IPS-NIHi7 (cell line): Measurements from ENCODE around the gene GTF2A1L.
A peak's percentile ranks its signal among the peaks of the same experiment; 100 is the strongest.
"Not testable (repeated sequence)": the region's sequence is repeated elsewhere in the genome, so short reads cannot be mapped to it uniquely, and the experiment has no call there.

Experiments used
- DNase-seq: peaks from one replicate; pipeline ENCODE4 v3.0.0; 2012; ENCODE audit warnings: mixed read lengths; ENCODE audit errors: extremely low spot score

Gene GTF2A1L

DNA sequence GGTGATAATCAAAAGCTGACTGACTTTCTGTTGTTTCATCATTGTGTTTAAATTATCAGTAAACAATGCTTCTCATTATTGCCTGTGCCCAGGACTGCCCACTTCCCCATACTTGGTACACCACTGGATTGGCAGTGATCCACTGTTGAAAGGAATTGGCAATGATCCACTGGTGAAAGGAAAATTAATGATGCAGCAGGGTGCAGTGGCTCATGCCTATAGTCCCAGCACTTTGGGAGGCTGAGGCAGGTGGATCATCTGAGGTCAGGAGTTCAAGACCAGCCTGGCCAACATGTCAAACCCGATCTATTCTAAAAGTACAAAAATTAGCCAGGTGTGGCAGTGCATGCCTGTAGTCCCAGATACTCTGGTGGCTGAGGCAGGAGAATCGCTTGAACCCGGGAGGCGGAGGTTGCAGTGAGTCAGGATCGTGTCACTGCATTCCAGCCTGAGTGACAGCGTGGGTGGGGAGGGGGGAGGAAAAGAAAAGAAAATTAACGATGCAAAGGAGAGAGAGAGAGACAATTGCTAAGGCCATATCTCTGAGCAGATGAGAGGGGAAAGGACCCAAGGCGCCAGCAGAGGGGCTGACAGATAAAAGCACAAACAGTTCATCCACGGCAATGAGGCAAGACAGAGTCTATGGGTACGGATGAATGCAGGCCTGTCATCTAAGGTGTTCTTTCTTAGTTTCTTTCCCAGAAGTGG, 10.2 kb upstream of the GTF2A1L start:
- no peak for DNase-seq

DNA sequence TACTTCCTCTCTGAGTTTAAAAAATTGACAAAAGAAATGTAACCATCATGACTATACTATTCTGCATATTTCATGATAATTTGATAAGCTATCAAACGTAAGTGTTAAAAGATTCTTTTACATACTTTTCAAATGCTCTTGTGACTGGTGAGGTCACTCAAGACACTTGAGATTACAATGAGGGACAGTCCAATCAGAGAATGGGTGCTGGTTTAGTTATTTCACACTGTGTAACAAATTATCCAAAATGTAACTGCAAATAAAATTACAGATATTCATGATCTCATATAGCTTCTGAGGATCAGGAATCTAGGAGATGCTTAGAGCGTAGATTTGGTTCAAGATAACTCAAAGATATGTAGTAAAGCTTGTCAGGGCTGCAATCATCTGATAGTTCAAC, 4.4 kb upstream of the GTF2A1L start:
- no peak for DNase-seq

DNA sequence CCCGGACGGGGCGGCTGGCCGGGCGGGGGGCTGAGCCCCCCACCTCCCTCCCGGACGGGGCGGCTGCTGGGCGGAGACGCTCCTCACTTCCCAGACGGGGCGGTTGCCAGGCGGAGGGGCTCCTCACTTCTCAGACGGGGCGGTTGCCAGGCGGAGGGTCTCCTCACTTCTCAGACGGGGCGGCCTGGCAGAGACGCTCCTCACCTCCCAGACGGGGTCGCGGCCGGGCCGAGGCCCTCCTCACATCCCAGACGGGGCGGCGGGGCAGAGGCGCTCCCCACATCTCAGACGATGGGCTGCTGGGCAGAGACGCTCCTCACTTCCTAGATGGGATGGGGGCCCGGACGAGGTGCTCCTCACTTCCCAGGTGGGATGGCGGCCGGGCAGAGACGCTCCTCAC, 3.1 kb upstream of the GTF2A1L start:
- DNase-seq, result not testable (repeated sequence)

DNA sequence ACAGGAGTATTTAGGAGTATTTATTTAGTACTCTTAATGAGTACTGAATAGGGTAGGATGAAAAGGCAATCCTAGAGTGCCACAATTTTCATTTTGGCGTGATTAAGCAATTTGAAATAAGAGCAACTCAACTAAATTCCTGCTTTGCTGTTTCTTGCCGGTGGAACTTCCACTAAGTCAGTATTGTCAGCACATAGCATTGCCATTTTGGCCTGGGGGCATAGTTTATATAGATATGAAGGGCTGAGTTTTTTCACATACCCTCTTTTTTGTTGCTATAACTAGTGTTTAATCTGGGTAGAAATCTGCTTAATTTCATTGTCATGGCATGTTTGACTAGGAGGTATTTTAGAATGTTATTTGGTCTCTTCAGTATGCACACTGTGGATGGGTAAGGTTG, 1.9 kb downstream of the GTF2A1L start:
- DNase-seq, result no peak

DNA sequence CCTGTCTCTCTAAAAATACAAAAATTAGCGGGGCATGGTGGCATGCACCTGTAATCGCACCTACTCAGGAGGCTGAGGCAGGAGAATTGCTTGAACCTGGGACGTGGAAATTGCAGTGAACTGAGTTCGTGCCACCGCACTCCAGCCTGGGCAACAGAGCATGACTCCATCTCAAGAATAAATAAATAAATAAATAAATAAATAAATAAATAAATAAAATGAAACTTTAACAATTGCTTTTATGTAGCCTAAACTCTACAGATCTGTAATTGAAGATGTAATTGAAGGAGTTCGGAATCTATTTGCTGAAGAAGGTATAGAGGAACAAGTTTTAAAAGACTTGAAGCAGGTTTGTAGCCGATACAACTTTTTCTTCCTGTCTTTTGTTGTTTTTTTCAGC, 2.9 kb downstream of the GTF2A1L start:
- DNase-seq, result no peak

DNA sequence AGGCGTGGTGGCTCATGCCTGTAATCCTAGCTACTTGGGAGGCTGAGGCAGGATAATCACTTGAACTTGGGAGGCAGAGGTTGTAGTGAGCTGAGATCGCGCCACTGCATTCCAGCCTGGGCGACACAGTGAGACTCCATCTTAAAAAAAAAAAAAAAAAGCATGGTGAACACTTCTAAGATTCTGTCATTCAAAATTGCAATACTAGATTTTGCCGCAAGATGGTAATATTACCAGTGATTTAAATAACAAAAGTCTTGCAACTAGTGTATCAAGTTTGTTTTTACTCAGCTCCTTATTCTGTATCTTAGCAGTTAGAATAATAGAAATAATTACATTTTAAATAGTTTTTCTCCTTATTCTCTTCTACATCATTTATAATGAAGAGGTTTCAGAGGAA, 5.0 kb downstream of the GTF2A1L start:
- DNase-seq, result not testable (repeated sequence)

DNA sequence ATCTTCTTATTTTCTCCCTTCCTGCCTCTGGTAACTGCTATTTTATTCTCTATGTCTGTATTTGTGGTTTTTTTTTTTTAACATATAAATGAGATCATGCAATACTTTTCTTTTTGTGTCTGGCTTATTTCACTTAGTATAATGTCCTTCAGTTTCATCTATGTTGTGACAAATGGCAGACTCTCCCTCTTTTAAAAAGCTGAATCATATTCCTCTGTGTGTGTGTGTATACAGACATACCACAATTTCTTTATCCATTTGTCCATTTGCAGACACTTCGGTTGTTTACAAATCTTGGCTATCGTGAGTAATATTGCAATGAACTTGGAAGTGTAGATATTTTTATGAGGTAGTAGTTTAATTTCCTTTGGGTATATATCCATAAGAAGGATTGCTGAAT, 7.0 kb downstream of the GTF2A1L start:
- no peak for DNase-seq

DNA sequence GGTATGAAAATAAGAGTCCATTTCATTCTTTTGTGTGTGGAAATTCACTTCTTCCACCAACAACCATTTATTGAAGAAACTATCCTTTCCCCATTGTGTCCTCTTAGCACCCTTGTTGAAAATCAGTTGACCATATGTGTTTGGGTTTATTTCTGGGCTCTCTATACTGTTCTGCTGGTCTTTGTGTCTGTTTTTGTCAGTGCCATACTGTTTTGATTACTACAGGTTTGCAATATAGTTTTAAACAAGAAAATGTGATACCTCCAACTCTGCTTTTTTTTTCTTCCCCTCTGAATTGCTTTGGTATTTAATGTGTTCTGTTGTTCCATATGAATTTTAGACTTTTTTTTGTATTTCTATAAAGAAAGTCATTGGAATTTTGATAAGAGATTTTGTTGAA, 8.4 kb downstream of the GTF2A1L start:
- DNase-seq, result no peak

DNA sequence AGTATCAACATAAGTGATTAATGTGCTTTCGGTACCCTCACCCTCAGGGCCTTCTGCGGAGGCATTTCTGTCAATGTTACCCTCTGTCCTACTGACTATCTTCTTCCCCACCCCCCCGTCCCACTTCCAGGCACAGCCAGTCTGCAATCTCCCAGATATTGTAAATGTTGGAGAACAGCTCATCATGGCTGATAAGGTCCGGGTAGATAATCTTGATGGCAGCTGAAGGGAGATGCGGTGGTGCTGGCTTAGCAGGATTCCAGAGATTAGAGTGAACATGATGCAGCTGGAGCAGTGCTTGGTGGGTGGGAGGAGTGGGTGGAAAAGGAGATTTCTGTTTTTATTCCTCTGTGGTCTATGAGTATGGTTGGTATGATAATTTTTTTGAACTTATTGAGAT, 15.5 kb downstream of the GTF2A1L start:
- DNase-seq, result peak; percentile 16

DNA sequence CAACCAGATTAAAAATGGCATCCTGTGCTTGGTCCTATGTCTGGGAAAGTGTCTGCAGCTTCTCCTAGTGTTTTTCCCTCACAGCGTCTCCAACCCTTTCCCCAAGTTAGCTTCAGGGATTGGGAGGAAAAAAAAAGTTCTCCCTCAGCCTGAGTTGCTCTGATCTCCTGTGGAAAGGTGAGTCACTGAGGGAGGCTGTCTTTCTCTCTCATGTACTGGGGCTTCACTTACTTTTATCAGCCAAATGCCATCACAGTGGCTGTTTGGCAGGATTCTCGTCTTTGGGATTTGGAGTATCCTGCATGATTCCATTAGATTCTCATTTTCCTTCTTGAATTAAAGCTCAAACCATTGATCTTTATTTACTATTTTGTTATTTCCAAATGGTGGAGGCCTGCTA, 18.1 kb downstream of the GTF2A1L start:
- DNase-seq, result no peak

DNA sequence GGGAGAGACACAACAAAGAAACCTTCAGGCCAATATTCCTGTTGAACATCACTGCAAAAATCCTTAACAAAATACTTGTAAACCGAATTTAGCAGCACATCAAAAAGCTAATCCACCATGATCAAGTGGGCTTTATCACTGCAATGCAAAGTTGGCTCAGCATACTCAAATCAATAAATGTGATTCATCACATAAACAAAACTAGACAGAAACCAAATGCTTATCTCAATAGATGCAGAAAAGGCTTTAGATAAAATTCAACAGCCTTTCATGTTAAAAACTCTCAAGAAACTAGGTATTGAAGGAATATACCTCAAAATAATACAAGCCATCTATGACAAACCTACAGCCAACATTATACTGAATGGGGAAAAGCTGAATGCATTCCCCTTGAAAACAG, 20.6 kb downstream of the GTF2A1L start:
- no peak for DNase-seq

DNA sequence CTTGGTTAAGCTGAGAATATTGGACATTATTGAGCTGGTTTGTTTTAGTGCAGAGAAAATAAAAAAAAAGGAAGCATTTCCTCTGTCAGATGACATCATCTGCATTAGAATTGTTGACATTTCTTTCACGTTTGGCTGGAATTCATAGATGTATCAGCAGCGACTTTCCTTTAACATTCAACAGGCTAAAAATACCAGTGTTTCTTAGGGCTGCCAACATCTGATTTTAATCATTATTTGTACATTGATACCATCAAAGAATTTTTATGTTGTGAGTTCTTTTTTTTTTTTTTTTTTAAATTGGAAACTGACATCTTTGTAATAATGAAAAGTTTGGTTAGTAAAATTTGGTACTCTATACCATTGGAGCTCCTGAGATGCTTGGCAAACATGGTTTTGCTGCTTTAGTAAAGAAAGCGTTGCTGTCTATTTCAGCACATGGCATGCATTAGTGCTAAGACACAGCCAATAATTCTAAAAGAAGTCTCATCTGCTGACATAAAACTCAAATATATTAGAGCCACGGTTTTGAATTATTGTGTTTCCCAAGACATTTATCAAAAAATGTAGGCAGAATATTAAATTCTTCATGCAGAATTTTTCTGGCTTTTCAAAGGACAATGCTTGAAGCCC, 33.6 kb downstream of the GTF2A1L start:
- DNase-seq, result no peak

DNA sequence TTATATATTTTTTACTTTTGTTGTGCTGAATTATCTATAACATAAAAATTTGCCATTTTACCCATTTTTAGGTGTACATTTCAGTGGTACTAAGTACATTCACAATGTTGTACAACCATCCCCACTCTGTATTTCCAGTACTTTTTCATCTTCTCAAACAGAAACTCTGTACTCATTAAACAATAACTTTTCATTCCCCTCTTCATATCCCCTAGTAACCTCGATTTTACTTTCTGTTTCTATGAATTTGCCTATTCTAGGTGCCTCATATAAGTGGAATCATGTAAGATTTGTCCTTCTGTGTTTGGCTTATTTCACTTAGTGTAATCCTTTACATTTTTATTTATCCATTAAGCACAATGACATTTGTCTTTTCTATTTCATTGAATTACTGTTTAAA, 51.3 kb downstream of the GTF2A1L start:
- no peak for DNase-seq

DNA sequence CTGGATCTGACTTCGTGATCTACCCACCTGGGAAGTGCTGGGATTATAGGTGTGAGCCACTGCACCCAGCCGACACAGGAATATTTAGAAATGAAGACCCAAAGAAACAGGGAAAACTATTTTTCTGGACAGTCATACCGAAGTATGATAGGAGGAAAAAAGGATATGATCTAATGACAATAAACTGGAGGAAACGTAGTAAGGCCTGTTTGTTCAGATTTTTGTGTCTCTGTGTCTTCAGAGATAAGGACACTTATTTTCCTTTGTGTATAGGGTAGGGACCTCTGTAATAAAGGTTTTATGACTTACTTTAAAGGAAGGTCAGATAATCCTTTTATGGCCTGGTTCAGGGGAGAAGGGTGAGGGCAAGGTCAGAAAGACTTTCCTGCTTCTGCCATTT, 55.9 kb downstream of the GTF2A1L start:
- DNase-seq, result no peak

DNA sequence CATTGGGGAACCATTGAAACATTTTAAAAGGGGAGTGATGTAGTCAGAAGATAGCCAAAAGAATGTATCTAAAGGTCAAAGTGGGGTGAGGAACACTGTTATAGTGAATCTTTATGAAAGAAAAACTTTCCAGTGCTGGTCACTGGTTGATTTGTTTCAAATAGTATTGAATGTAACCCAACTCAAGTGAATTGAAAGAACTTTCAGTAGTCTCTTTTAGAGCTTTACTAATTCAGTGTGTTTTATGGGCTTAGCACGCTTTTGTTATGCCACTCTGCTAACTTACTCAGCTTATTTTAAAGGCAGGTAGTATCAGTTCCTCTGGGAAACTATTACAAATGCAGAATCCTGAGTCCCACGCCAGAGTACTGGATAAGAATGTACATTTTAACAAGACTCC, 57.3 kb downstream of the GTF2A1L start:
- DNase-seq, result no peak

DNA sequence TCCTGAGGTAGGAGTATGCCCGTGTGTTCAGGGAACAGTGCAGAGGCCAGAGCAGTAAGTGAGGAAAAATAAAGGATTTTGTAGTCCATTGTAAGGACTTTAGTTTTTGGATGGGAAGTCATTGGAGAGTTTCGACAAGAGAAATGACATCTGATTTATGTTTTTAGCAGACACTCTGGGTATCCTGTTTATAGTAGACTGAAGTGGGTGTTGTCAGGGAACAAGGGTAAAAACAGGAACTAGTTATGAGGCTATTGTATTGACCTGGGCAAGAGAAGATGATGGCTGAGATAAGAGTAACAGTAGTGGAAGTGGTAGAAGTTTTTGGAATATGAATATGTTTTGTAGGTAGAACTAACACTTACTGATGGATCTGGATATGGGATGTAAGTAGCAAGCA, 59.8 kb downstream of the GTF2A1L start:
- no peak for DNase-seq

DNA sequence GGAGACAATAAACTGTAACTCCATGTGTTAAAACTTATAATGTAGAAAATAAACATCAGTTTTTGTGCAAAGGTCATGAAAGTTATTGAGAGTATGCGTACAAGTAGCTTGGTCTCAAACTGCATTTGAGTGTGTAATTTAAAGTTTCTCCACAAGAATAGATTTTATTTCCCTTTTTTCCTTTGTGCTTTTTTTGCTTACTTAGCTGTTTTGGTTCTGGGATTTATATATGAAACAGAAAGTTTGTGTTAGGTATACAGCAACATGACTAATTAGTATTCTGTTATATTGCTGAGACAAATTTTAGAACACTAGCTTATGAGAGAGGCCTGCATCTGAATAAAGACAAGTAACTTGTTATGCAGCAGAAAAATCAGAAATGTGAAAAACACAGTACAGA, 67.5 kb downstream of the GTF2A1L start:
- no peak for DNase-seq

DNA sequence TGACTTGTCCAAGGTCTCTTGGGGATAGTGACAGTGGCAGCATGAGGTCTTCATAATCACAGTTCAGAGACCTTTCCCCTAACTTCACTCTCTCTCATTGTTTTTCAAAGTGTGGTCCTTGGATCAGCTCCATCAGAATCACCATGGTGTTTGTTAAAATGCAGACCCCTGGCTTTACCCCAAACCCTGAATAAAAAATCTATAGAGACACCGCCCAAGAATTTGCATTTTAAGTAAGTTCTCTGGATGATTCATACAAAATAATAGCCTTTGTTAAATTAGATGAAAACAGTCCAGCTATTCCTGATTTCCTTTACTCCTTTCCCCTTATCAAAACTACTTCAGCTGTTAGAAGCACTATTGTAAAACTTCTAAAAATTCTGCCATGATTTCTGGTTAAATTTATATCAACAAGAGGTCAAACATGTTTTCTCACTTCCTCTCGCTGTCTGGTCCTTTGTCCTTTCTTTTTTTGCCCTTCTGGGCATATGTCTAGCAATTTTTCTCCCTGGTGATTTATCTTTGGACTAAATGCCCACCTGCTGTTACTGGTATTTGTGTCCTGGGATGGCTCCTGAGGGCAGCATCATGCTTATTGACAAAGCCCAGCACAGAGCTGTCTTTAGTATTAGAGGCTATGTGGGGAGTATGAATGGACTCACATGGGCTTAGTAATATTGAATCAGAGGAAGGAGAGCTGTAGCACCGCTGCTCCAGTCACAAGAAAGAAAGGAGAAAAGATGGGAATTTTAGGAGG, 74.5 kb downstream of the GTF2A1L start:
- no peak for DNase-seq

DNA sequence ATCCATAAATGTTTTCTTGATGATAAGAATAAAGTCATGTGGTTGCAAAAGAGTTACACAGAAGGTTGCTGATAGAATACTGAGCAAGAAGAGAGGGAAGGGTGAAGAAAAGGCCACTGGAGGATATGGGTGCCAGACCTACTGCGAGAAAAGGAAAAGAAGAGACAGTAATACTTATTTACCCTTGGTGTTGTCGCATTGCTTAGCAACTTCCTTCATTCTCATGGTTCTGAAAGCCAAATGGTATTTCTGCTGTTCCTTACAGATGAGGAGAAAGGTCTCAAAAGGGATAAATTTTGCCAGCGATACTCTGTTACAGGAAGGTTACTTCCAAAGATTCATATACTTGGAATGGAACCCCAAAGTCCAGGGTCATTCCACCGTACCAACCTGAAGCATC, 75.4 kb downstream of the GTF2A1L start:
- DNase-seq, result no peak

DNA sequence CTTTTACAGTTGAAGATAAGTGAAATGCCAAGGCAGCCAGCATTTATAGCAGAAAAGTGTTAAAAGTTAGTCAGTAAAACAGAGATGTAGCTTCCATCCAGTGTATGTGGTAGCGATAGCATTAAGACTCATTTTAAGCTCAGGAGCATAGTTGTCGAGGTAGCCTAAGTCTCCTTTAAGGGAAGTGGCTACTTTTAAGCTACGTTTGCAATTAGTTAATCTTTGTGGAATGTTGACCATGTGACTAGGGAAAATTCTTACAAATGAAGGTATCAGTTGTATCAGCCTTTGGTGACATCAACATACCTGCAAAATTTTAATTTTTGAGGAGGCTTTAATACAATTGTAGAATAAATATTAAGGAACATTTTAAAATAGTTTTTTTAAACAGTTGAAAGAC, 76.0 kb downstream of the GTF2A1L start:
- no peak for DNase-seq

DNA sequence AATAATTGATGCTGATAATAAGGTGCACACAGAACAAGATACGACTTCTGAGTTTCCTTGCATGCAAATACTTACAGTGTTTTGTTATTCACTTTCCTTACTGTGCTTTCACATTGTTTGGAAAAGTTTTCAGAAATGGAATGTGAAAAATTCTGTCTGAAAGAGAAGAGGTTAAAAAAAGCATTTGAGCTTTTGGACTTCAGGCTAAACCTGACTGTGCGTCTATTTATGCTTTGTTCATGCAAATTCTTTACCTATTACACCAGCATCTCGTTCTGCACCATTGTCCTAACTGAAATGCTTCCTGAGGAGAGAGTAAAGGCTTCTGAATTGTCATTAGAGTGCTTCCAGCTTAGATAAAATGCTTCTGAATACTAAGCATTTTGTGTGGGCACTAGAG, 76.5 kb downstream of the GTF2A1L start:
- no peak for DNase-seq

DNA sequence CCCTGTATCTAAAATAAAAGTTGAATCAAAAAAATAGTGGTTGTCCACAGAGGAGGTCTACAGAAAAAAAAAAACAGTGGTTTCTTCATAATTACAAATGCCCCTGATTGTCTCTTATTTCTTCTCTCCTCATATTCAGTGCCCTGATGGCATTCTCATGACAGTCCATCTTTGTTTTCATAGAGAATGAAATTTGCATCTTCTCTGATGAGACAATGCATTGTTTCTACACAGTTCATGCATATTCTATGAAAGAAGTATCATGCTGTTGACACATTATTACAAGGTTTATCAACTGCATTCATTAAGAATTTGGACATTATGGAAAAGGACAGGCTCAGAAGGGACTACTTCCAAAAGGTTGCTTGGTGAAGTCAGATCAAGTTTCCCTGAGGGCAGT, 78.3 kb downstream of the GTF2A1L start:
- DNase-seq, result no peak

DNA sequence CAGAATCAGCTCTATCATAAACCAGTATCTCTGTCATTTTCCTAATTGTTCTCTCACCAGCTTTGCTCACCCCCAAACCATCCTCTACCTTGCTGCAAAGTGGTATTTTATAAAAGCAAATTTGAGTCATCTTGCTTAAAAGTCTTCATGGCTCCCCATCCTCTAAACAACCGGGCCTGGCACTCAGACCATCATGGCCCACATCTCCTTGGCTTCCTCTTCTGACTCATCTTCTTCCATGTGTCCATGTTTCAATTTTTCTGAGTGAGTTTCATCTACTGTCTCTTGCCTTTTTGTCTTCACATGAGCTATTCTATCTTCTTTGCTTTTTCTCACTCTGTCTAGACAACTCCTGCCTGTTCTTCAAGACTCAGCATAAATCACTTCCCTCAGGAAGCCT, 79.2 kb downstream of the GTF2A1L start:
- DNase-seq, result no peak
